Amniotic stem cell (primary cell): Measurements from ENCODE around the gene BICRA.
"Not testable (repeated sequence)": the region's sequence is repeated elsewhere in the genome, so short reads cannot be mapped to it uniquely, and the experiment has no call there.

Experiments used
- DNase-seq: peaks from one replicate; lab custom pipeline; 2025; lab: John Stamatoyannopoulos, UW

BICRA gene

GRCh38 chr19:47631681-47632446 is 22.9 kb downstream of the BICRA start:
- no peak for DNase-seq

GRCh38 chr19:47633517-47633916 is 24.6 kb downstream of the BICRA start:
- no peak for DNase-seq

- DNase-seq = no peak
Measured at GRCh38 chr19:47633996-47634395, 25.1 kb downstream of the BICRA start.

GRCh38 chr19:47635152-47635754 is 26.3 kb downstream of the BICRA start:
- not testable (repeated sequence) for DNase-seq

GRCh38 chr19:47637550-47637949 is 28.6 kb downstream of the BICRA start:
- DNase-seq = no peak

GRCh38 chr19:47641891-47642485 is 33.1 kb downstream of the BICRA start:
- no peak for DNase-seq

- no peak for DNase-seq
Measured at GRCh38 chr19:47643281-47643680, 34.3 kb downstream of the BICRA start.

- DNase-seq = no peak
Measured at GRCh38 chr19:47644199-47644598, 35.3 kb downstream of the BICRA start.

- DNase-seq = no peak
Measured at GRCh38 chr19:47644743-47645482, 36.0 kb downstream of the BICRA start.

- DNase-seq = no peak
Measured at GRCh38 chr19:47646924-47647323, 38.0 kb downstream of the BICRA start.

GRCh38 chr19:47649588-47649987 is 40.7 kb downstream of the BICRA start:
- no peak for DNase-seq

- no peak for DNase-seq
Measured at GRCh38 chr19:47650700-47651099, 41.8 kb downstream of the BICRA start.

GRCh38 chr19:47651132-47651531 is 42.2 kb downstream of the BICRA start:
- DNase-seq = no peak

GRCh38 chr19:47651691-47652090 is 42.8 kb downstream of the BICRA start:
- DNase-seq = no peak

- DNase-seq = no peak
Measured at GRCh38 chr19:47652285-47652684, 43.4 kb downstream of the BICRA start.

GRCh38 chr19:47653856-47654255 is 44.9 kb downstream of the BICRA start:
- no peak for DNase-seq

- no peak for DNase-seq
Measured at GRCh38 chr19:47657719-47658118, 48.8 kb downstream of the BICRA start.

GRCh38 chr19:47658431-47659348 is 49.8 kb downstream of the BICRA start:
- no peak for DNase-seq

- no peak for DNase-seq
Measured at GRCh38 chr19:47660435-47660832, 51.5 kb downstream of the BICRA start.

GRCh38 chr19:47661161-47661560 is 52.2 kb downstream of the BICRA start:
- DNase-seq = no peak

GRCh38 chr19:47661611-47662010 is 52.7 kb downstream of the BICRA start:
- no peak for DNase-seq
